HUES6 (cell line): ENCODE measurements around the gene GATA5.
"Not testable (repeated sequence)": the region's sequence is repeated elsewhere in the genome, so short reads cannot be mapped to it uniquely, and the experiment has no call there.

Experiments used
- H3K27ac ChIP-seq: 2 replicates; pipeline ENCODE4 v1.7.0; 2013; ENCODE audit warnings: low read depth, mild to moderate bottlenecking, low read length, inconsistent platforms
- H3K27me3 ChIP-seq: 2 replicates; pipeline ENCODE4 v1.6.1; 2013; ENCODE audit warnings: low read length; ENCODE audit not compliant: control insufficient read depth, insufficient read depth
- H3K36me3 ChIP-seq: 2 replicates; pipeline ENCODE4 v1.6.1; 2013; ENCODE audit warnings: low read length; ENCODE audit not compliant: control insufficient read depth, insufficient read depth
- H3K4me1 ChIP-seq: 2 replicates; pipeline ENCODE4 v1.6.1; 2013; ENCODE audit warnings: low read length; ENCODE audit not compliant: control insufficient read depth, insufficient read depth
- H3K4me3 ChIP-seq: 2 replicates; pipeline ENCODE4 v1.5.1; 2013; ENCODE audit warnings: low read depth, low read length
- H3K9ac ChIP-seq: one replicate; pipeline ENCODE4 v1.6.1; 2013; ENCODE audit warnings: mild to moderate bottlenecking, low read length
- H3K9me3 ChIP-seq: 2 replicates; pipeline ENCODE4 v1.6.1; 2013; ENCODE audit warnings: low read depth, low read length; ENCODE audit not compliant: control insufficient read depth, insufficient read depth

GATA5 gene

DNA sequence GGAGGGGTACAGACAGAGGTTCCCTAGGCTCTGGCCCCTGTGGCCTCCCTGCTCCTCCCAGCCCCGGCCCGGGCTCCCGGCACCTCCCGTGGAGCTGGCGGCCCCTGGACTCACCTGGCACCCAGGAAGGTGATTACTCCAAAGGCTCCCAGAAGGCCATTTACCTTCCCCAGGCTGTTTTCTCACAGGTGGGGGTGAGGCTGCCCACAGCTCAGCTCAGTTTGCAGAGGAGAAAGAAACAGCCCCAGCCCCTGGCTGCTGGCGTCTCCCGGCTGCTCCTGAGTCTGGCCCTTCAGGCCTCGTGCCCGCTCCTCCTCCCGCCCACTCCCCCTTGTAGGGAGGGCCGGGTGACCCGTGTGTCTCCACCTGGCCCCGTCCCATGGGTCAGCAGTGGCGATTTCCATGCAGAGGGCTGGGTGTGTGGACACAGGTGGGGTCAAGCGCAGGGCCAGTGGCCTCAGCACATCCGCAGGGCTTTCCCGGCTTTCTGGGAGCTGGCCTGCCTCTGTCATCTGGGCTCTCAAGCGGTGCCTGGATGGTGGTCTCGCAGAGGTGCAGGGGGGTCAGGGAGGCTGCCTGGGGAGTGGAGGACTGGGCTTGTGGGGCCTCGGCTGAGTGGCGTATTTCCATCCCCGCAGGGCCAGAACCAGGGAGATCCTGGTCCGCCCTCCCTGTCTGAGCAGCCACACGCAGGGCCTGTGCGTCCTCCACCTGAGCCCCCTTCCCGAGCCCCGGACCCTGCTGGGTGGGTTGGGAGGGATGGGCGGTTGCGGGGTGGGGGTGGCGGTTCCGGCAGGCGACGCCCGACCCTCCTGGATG lies 20.2 kb upstream of the GATA5 start:
- no peak overlapping the region for H3K9ac ChIP-seq
- no peak overlapping the region for H3K4me3 ChIP-seq
- no peak overlapping the region for H3K27ac ChIP-seq
- no peaks in the 10 kb centered on the region for H3K36me3 ChIP-seq
- no peaks in the 10 kb centered on the region for H3K9me3 ChIP-seq
- peaks cover 24% of the 10 kb centered on the region; the same call in 1 of the 2 replicates for H3K4me1 ChIP-seq
- H3K27me3 ChIP-seq = peaks cover 21% of the 10 kb centered on the region; the same call in 1 of the 2 replicates

DNA sequence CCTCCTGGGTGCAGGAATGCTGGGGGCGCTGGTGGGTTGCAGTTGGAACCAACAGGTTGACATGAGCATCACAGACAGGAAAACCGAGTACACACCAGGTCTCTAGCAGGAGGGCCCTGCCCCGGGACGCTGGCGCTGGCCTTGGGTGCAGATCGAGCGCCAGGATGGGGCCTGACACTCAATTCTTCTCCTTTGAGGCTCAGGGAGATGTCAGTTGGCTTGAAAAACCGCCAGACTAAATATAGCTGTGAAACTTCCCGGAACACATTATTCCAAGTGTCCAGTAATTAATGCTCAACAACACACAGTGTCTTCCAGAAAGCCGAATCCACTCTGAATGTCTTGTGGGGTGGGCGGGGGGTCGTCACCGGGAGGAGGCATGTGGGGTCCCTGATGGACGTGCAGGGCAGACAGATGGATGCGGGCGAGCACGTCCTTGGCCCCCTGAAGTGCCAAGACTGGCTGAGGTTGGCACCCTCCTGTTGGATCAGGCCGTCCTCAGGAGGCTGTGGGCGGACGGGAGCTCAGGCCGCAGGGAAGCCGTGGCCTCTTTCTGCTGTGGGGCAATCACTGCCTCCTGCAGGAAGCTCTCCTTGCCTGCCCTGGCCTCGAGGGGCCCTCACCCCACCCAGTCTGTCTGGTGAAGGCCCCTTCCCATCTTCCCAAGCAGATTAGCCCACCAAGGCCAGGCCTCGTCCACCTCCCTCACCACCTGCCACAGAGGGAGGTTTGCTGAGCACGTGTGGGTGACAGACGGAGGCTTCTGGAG lies 19.4 kb upstream of the GATA5 start:
- Histone ChIP-seq H3K9me3 (no peaks in the 10 kb centered on the region), H3K27me3 (peaks cover 21% of the 10 kb centered on the region; the same call in 1 of the 2 replicates), H3K4me1 (peaks cover 24% of the 10 kb centered on the region; the same call in 1 of the 2 replicates), H3K4me3 (no peak overlapping the region), H3K36me3 (no peaks in the 10 kb centered on the region), H3K9ac (no peak overlapping the region), H3K27ac (no peak overlapping the region)

- no peak overlapping the region for H3K27ac ChIP-seq
- H3K27me3 ChIP-seq = peaks cover 16% of the 10 kb centered on the region; the same call in 1 of the 2 replicates
- H3K4me3 ChIP-seq = no peak overlapping the region
- H3K9ac ChIP-seq = no peak overlapping the region
- H3K4me1 ChIP-seq = peaks cover 20% of the 10 kb centered on the region; the same call in 1 of the 2 replicates
- H3K36me3 ChIP-seq = no peaks in the 10 kb centered on the region
- H3K9me3 ChIP-seq = no peaks in the 10 kb centered on the region
Observed at GRCh38 chr20:62494537-62494936, 18.7 kb upstream of the GATA5 start.

DNA sequence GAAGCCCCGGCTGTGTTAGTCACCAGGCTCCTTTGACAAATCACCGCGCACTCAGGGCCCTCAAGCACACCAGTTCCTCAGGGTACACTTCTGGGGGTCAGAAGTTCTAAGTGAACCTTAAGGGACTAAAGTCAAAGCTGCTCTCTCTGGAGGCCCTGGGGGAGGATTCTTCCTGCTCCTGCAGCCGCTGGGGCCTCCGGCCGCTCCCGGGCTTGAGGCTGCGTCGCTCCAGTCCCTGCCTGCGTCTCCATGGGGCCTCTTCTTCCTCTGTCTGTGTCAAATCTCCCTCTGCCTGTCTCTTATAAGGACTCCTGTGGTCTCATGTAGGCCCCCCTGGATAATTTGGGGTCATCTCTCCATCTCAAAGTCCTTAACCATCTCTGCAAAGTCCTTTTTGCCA lies 18.1 kb upstream of the GATA5 start:
- Histone ChIP-seq H3K27me3 (peaks cover 10% of the 10 kb centered on the region; the same call in 1 of the 2 replicates), H3K36me3 (no peaks in the 10 kb centered on the region), H3K4me1 (peaks cover 20% of the 10 kb centered on the region; the same call in 1 of the 2 replicates), H3K27ac (no peak overlapping the region), H3K9me3 (no peaks in the 10 kb centered on the region), H3K4me3 (no peak overlapping the region), H3K9ac (no peak overlapping the region)

DNA sequence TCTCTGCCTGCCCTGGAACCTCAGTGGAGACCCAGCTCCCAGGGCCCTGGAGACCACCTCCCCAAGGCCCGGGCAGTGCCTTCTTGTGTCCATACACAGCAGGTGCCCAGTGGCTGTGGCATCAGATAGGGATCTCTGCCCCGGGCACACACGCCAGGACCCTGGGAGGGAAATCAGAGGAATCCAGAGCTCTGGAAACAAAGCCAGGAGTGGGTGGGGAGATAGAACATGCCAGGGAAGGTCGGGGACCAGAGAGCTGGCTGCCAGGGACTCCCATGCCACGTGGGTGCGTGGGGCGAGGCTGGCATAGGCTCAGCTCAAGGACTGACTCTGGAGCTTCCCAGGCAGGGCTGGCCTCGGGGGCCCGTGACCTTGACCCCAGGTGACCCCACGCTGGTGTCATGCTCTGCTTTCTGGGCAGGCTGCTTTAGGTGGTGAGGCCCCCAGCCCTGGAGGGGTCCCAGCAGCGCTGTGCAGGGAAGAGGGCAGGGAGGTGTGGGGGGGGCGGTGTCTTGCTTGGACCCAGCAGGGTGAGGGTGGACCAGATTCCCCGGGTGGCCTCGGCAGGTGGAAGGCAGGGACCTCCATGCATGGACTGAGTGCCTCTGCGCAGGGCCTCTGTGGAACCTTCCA lies 17.6 kb upstream of the GATA5 start:
- Histone ChIP-seq H3K27me3 (peaks cover 10% of the 10 kb centered on the region; the same call in 1 of the 2 replicates), H3K4me3 (no peak overlapping the region)

DNA sequence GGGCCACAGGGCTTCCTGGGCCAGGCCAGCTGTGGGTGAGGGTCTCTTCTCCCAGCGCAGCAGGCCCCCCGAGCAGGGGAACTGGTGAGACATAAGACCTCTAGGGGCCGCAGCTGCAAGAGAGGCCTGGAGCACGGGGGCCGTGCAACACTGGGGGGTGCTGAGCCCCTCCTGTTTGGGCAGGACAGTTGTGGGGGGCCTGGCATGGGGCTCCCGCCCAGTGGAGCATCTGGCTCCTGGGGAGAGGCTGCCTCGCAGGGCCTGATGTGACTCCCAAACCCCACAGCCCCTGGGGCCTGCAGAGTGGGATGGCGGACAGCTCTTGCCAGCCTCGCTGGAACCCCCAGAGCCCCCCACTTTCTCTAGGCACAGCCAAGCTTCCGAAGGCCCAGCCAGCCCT lies 16.9 kb upstream of the GATA5 start:
- Histone ChIP-seq H3K4me1 (peaks cover 20% of the 10 kb centered on the region; the same call in 1 of the 2 replicates), H3K27ac (no peak overlapping the region), H3K9me3 (no peaks in the 10 kb centered on the region), H3K36me3 (no peaks in the 10 kb centered on the region), H3K4me3 (no peak overlapping the region), H3K9ac (no peak overlapping the region), H3K27me3 (peaks cover 10% of the 10 kb centered on the region; the same call in 1 of the 2 replicates)

More for the DNA sequence above, 17.6 kb upstream of the GATA5 start:
- Histone ChIP-seq H3K9ac (no peak overlapping the region), H3K4me1 (peaks cover 20% of the 10 kb centered on the region; the same call in 1 of the 2 replicates), H3K36me3 (no peaks in the 10 kb centered on the region), H3K9me3 (no peaks in the 10 kb centered on the region), H3K27ac (no peak overlapping the region)

DNA sequence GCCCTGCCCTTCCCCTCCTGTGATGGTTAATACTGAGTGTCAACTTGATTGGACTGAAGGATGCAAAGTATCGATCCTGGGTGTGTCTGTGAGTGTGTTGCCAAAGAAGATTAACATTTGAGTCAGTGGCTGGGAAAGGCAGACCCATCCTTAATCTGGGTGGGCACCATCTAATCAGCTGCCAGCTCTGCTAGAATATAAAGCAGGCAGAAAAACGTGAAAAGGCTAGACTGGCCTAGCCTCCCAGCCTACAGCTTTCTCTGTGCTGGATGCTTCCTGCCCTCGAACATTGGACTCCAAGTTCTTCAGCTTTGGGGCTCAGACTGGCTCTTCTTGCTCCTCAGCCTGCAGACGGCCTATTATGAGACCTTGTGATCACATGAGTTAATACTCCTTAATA lies 15.0 kb upstream of the GATA5 start:
- H3K27ac ChIP-seq, H3K4me3 ChIP-seq, H3K9me3 ChIP-seq, H3K9ac ChIP-seq, H3K27me3 ChIP-seq, H3K36me3 ChIP-seq: not testable (repeated sequence)
- peaks cover 25% of the 10 kb centered on the region; the same call in 1 of the 2 replicates for H3K4me1 ChIP-seq

DNA sequence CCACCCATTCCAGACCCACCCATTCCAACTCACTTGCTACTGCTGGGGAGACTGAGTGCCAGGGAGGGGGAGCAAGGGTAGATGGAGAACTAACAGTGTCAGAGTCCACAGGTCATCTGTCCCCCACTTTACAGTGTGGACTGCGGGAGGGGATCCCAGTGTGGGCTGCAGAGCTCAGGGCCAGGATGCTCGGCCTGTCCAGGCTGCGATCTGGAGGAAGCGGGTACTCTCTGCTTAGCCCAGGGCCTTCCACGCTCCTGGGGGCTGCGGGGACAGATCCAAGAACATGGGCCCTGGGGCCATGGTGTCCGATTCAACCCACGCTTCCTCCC lies 14.1 kb upstream of the GATA5 start:
- no peak overlapping the region for H3K9ac ChIP-seq
- peaks cover 28% of the 10 kb centered on the region; the same call in 1 of the 2 replicates for H3K4me1 ChIP-seq
- no peak overlapping the region for H3K27ac ChIP-seq

GRCh38 chr20:62489186-62489931 lies 13.6 kb upstream of the GATA5 start:
- peaks cover 25% of the 10 kb centered on the region; the same call in 1 of the 2 replicates for H3K4me1 ChIP-seq
- H3K9ac ChIP-seq = no peak overlapping the region
- no peaks in the 10 kb centered on the region; the same call in 1 of the 2 replicates for H3K27me3 ChIP-seq
- H3K9me3 ChIP-seq = no peaks in the 10 kb centered on the region
- H3K36me3 ChIP-seq = no peaks in the 10 kb centered on the region
- no peak overlapping the region for H3K27ac ChIP-seq
- H3K4me3 ChIP-seq = no peak overlapping the region

More for the DNA sequence above, 14.1 kb upstream of the GATA5 start:
- H3K4me3 ChIP-seq = no peak overlapping the region
- no peaks in the 10 kb centered on the region for H3K36me3 ChIP-seq
- H3K9me3 ChIP-seq = no peaks in the 10 kb centered on the region
- H3K27me3 ChIP-seq = no peaks in the 10 kb centered on the region; the same call in 1 of the 2 replicates

- Histone ChIP-seq H3K9ac (no peak overlapping the region), H3K27me3 (peaks cover 5% of the 10 kb centered on the region), H3K27ac (no peak overlapping the region), H3K36me3 (no peaks in the 10 kb centered on the region), H3K4me3 (no peak overlapping the region), H3K9me3 (no peaks in the 10 kb centered on the region), H3K4me1 (peaks cover 27% of the 10 kb centered on the region; the same call in 1 of the 2 replicates)
Observed at GRCh38 chr20:62488470-62488869, 12.7 kb upstream of the GATA5 start.
